HepG2 (cell line): ENCODE data around the gene CREG2. TPM values are rescaled to one million over a fixed set of nuclear protein-coding genes. Genes with fewer than 3 reads are reported as not detected.

Experiments used
- ATAC-seq: fragments of 200-7000 bp; cut with Tn5 transposase; 3 replicates; pipeline ENCODE4 v1.9.1; 2020; ENCODE audit warnings: mild to moderate bottlenecking, moderate library complexity
- BruUV-seq: library from RNA; stranded (reverse); fragments of 400-500 nt; replicated peaks from 2 replicates; lab custom pipeline; 2021; lab: Mats Ljungman, UMichigan
- CTCF ChIA-PET: fragments of 300-600 bp; formaldehyde crosslinking; extraction: SDS; loops from one replicate; lab custom pipeline; 2021; ENCODE audit warnings: low total read pairs, inconsistent platforms, low intra/inter-chr PET ratio; lab: Yijun Ruan, JAX
- POLR2A ChIA-PET: fragments of 350-600 bp; sonication (Branson Sonifier 250); formaldehyde crosslinking; loops from one replicate; lab custom pipeline; 2020; ENCODE audit warnings: antibody characterized with exemption, inconsistent platforms; lab: Yijun Ruan, JAX
- DNase-seq: peaks from one replicate; pipeline ENCODE4 v3.0.0-alpha.2; 2015; ENCODE audit warnings: low spot score
- FAIRE-seq: peaks from 3 replicates; lab custom pipeline; 2011; peaks lifted over from hg19 to GRCh38; lab: Jason Lieb, UNC
- H2AFZ ChIP-seq: one replicate; pipeline ENCODE4 v1.6.1; 2011; ENCODE audit warnings: low read length, inconsistent platforms
- H3K27ac ChIP-seq: fragments of 300-600 bp; 3 replicates; pipeline ENCODE4 v1.8.0; 2011; ENCODE audit warnings: mixed run types, mild to moderate bottlenecking, mixed read lengths, low read length, inconsistent platforms; ENCODE audit not compliant: insufficient read depth; ENCODE audit errors: extremely low read length
- H3K27me3 ChIP-seq, 2 experiments: fragments of 200-600 bp in 1 of 2; 2 replicates in 1 of 2; 3 replicates in 1 of 2; pipeline versions ENCODE4 v1.6.0 to v1.8.0; 2011; ENCODE audit warnings: low read length in 2 of 2, mild to moderate bottlenecking in 2 of 2, moderate library complexity in 2 of 2, inconsistent platforms in 1 of 2; ENCODE audit not compliant: insufficient read depth in 2 of 2, control insufficient read depth in 1 of 2
- H3K36me3 ChIP-seq, 2 experiments: fragments of 200-600 bp in 1 of 2; replicated peaks in 1 of 2; 2 replicates in 1 of 2; 3 replicates in 1 of 2; pipeline versions ENCODE4 v1.5.1 to v1.8.0; 2011; ENCODE audit warnings: low read length in 2 of 2, inconsistent platforms in 1 of 2; ENCODE audit not compliant: insufficient read depth in 2 of 2, control insufficient read depth in 1 of 2
- H3K4me1 ChIP-seq: 2 replicates; pipeline ENCODE4 v1.5.1; 2012; ENCODE audit warnings: low read length, inconsistent platforms; ENCODE audit not compliant: insufficient read depth
- H3K4me2 ChIP-seq: 2 replicates; pipeline ENCODE4 v1.6.0; 2011; ENCODE audit warnings: low read depth, low read length, inconsistent platforms
- H3K4me3 ChIP-seq, 3 experiments: fragments of 200-600 bp in 1 of 3; sonication (generic), shearing (Covaris generic) in 1 of 3; replicated peaks in 1 of 3; 2 replicates each; pipeline ENCODE4 v1.5.1; 2011 to 2016; ENCODE audit warnings: low read length in 3 of 3, inconsistent platforms in 2 of 3, low read depth in 2 of 3, mild to moderate bottlenecking in 2 of 3, control low read depth in 1 of 3, mixed read lengths in 1 of 3; ENCODE audit not compliant: insufficient read depth in 1 of 3
- H3K79me2 ChIP-seq: one replicate; pipeline ENCODE4 v1.6.1; 2011; ENCODE audit warnings: low read length, inconsistent platforms; ENCODE audit not compliant: insufficient read depth
- H3K9ac ChIP-seq: 2 replicates; pipeline ENCODE4 v1.6.0; 2011; ENCODE audit warnings: mild to moderate bottlenecking, low read depth, low read length, inconsistent platforms; ENCODE audit not compliant: insufficient read depth
- H3K9me3 ChIP-seq: 2 replicates; pipeline ENCODE4 v1.5.1; 2012; ENCODE audit warnings: mild to moderate bottlenecking, low read length
- H4K20me1 ChIP-seq: 2 replicates; pipeline ENCODE4 v1.6.0; 2011; ENCODE audit warnings: inconsistent platforms, mild to moderate bottlenecking, low read length, moderate library complexity; ENCODE audit not compliant: insufficient read depth
- ARNTL ChIP-seq: sonication (generic); formaldehyde crosslinking; IDR thresholded peaks from 2 replicates; pipeline ENCODE4 v1.4.0; 2020; ENCODE audit warnings: mild to moderate bottlenecking, missing genetic modification reagents
- ATF5 ChIP-seq: sonication (generic); formaldehyde crosslinking; IDR thresholded peaks from 2 replicates; pipeline ENCODE4 v1.4.0; 2020; ENCODE audit warnings: mild to moderate bottlenecking, low read depth, missing genetic modification reagents
- BCLAF1 ChIP-seq: fragments of 450-650 bp; IDR thresholded peaks from 2 replicates; pipeline ENCODE4 v1.6.1; 2017; ENCODE audit warnings: mild to moderate bottlenecking
- CHD2 ChIP-seq: IDR thresholded peaks from 2 replicates; pipeline ENCODE4 v1.6.1; 2011; ENCODE audit warnings: low read depth, low read length, improper control_type of control experiment
- DMAP1 ChIP-seq: IDR thresholded peaks from 2 replicates; pipeline ENCODE4 v1.6.1; 2016
- POLR2AphosphoS5 ChIP-seq: IDR thresholded peaks from 2 replicates; pipeline ENCODE4 v1.6.1; 2012; ENCODE audit warnings: low read depth, low read length
- SMC3 ChIP-seq: IDR thresholded peaks from 2 replicates; pipeline ENCODE4 v1.6.1; 2011; ENCODE audit warnings: low read length, improper control_type of control experiment
- SNAPC4 ChIP-seq: sonication (generic); formaldehyde crosslinking; IDR thresholded peaks from 2 replicates; pipeline ENCODE4 v1.4.0; 2020; ENCODE audit warnings: mild to moderate bottlenecking, missing genetic modification reagents
- TEAD3 ChIP-seq: optimal IDR thresholded peaks from 2 replicates; pipeline ENCODE3; 2016; ENCODE audit warnings: borderline replicate concordance
- ZNF234 ChIP-seq: sonication (generic); formaldehyde crosslinking; conservative IDR thresholded peaks from 2 replicates; pipeline ENCODE4 v1.5.1; 2020; ENCODE audit warnings: mild to moderate bottlenecking, missing genetic modification reagents
- ZNF317 ChIP-seq: sonication (generic); formaldehyde crosslinking; IDR thresholded peaks from 2 replicates; pipeline ENCODE4 v1.5.0; 2020; ENCODE audit warnings: mild to moderate bottlenecking, missing genetic modification reagents
- ZXDC ChIP-seq: sonication (generic); formaldehyde crosslinking; IDR thresholded peaks from 2 replicates; pipeline ENCODE4 v1.5.0; 2020; ENCODE audit warnings: mild to moderate bottlenecking, missing genetic modification reagents
- WGBS: methylation state at CpG from one replicate; pipeline ENCODE4 v1.1.6; 2017; ENCODE audit warnings: low lambda C conversion rate; 5-methylcytosine and 5-hydroxymethylcytosine counted together
- in situ Hi-C: cut with HindIII; loops from 2 replicates; pipeline ENCODE4 v1.10.0; 2017; ENCODE audit warnings: low pct_unique_long_range_greater_than_20kb; ENCODE audit not compliant: extremely low pct_ligation_motif_present
- intact Hi-C: fragments of 100-400 bp; cut with micrococcal nuclease; formaldehyde crosslinking; loops from one replicate; pipeline ENCODE4 v1.10.0; 2022; ENCODE audit not compliant: unreplicated experiment
- polyA plus RNA-seq, 8 experiments: library from polyadenylated mRNA; depleted of rRNA in 3 of 8; stranded (reverse) in 7 of 8; unstranded in 1 of 8; fragments of >200 nt; fragmentation: Illumina TruSeq in 4 of 8; extraction: Trizol in 4 of 8; gene quantifications; 2 replicates each; pipeline versions ENCODE4 v1.2.1 to v1.2.3, GENCODE V29; 2011 to 2016; ENCODE audit warnings: low read depth in 4 of 8, missing spikeins in 1 of 8, mixed read lengths in 1 of 8; ENCODE audit not compliant: insufficient read depth in 1 of 8
- total RNA-seq, 5 experiments: library from RNA; depleted of rRNA; stranded (reverse); fragments of >200 nt; fragmentation: Illumina TruSeq; extraction: Trizol; gene quantifications; 2 replicates each; pipeline ENCODE4 v1.2.3, GENCODE V29; 2016; ENCODE audit warnings: low read depth in 1 of 5

The CREG2 gene
- total and polyA plus RNA-seq, 2 of the 13 experiments (the other 11 are each of a cell fraction or from before 2014, with no cell fraction given) = 0.18 to 0.26 TPM

GRCh38 chr2:101341901-101342624 lies 45.2 kb downstream of the CREG2 start:
- Histone ChIP-seq H3K9me3 (no peaks in the 10 kb centered on the region), H3K79me2 (no peaks in the 10 kb centered on the region), H3K4me3 (peak overlapping the region in 1 of 3 experiments; percentile 41; a peak in 1 of 6 replicates), H2AFZ (no peak overlapping the region), H3K27me3 (no peaks in the 10 kb centered on the region), H4K20me1 (no peaks in the 10 kb centered on the region), H3K9ac (no peak overlapping the region), H3K4me1 (peaks cover 50% of the 10 kb centered on the region), H3K27ac (no peak overlapping the region), H3K36me3 (no peaks in the 10 kb centered on the region), H3K4me2 (peak overlapping the region; percentile 69)
- in situ Hi-C loops = loop anchor here (5.0 kb wide), 1 partner anchor 45 kb away; the partner anchor contains the start of gene CREG2
- ChIA-PET POLR2A (interaction anchor here (1.1 to 1.3 kb wide), 2 partner anchors 12 to 33 kb away, joined by 4 to 8 read pairs; partner anchors contain the start of gene RNF149), CTCF (interaction anchor here (0.8 to 1.8 kb wide), 2 partner anchors 45 to 77 kb away, joined by 3 to 10 read pairs; partner anchors contain the start of gene CREG2)
- FAIRE-seq = peak; percentile 84
- WGBS = 28% methylated on average over 21 of the region's 21 CpGs
- no TSS peak for BruUV-seq
- ATAC-seq = peak; percentile 81
- intact Hi-C loops = loop anchor here (1.0 to 10.0 kb wide), 4 partner anchors 35 to 483 kb away; partner anchors contain the start of genes CREG2 and RNF149
- peak; percentile 70 for DNase-seq
- TF ChIP-seq BCLAF1 (no peak), ZNF234 (CRISPR knock-in tag) (no peak), ZNF317 (CRISPR knock-in tag) (0 out of 2 replicates have a peak, but pooled peaks have one; percentile 42), POLR2AphosphoS5 (no peak), TEAD3 (CRISPR knock-in tag) (peak; percentile 40), ZXDC (CRISPR knock-in tag) (no peak), SMC3 (peak; percentile 95), ATF5 (CRISPR knock-in tag) (no peak), ARNTL (no peak), SNAPC4 (0 out of 2 replicates have a peak, but pooled peaks have one; percentile 23), CHD2 (no peak), DMAP1 (CRISPR knock-in tag) (no peak)
